IMR-90 (cell line): Measurements from ENCODE around the gene AK2. TPM values are rescaled to one million over a fixed set of nuclear protein-coding genes. Genes with fewer than 3 reads are reported as not detected.
A peak's percentile ranks its signal among the peaks of the same experiment; 100 is the strongest.

Source experiments
- ATAC-seq: fragments of 200-7000 bp; cut with Tn5 transposase; 2 replicates; pipeline ENCODE4 v1.9.1; 2020; ENCODE audit warnings: low read depth, mild to moderate bottlenecking, moderate library complexity
- BruUV-seq: library from RNA; stranded (reverse); fragments of 400-500 nt; replicated peaks from 2 replicates; lab custom pipeline; 2021; lab: Mats Ljungman, UMichigan
- CTCF ChIA-PET: fragments of 300-600 bp; formaldehyde crosslinking; extraction: SDS; loops from one replicate; lab custom pipeline; 2021; ENCODE audit warnings: antibody characterized with exemption; lab: Yijun Ruan, JAX
- POLR2A ChIA-PET: fragments of 300-600 bp; sonication (Branson Sonifier 250); formaldehyde crosslinking; loops from one replicate; lab custom pipeline; 2022; ENCODE audit warnings: antibody characterized with exemption; ENCODE audit not compliant: unreplicated experiment; lab: Charles Lee
- DNase-seq: peaks from one replicate; pipeline ENCODE4 v3.0.0; 2013
- H2AFZ ChIP-seq: replicated peaks from 2 replicates; pipeline ENCODE3; 2013; ENCODE audit warnings: low read length, mild to moderate bottlenecking; ENCODE audit not compliant: poor library complexity
- H2AK5ac ChIP-seq: 2 replicates; pipeline ENCODE4 v1.6.1; 2013; ENCODE audit warnings: low read depth, low read length, inconsistent platforms
- H2AK9ac ChIP-seq: replicated peaks from 2 replicates; pipeline ENCODE3; 2013; ENCODE audit warnings: mild to moderate bottlenecking, low read depth, low read length, moderate library complexity; ENCODE audit not compliant: poor library complexity
- H2BK120ac ChIP-seq: 2 replicates; pipeline ENCODE4 v1.6.1; 2013; ENCODE audit warnings: low read depth, low read length, inconsistent platforms
- H2BK15ac ChIP-seq: 3 replicates; pipeline ENCODE4 v1.6.1; 2013; ENCODE audit warnings: low read depth, low read length, inconsistent platforms
- H2BK20ac ChIP-seq: 2 replicates; pipeline ENCODE4 v1.6.1; 2013; ENCODE audit warnings: low read depth, mild to moderate bottlenecking, inconsistent platforms, low read length, moderate library complexity
- H2BK5ac ChIP-seq: 2 replicates; pipeline ENCODE4 v1.6.1; 2013; ENCODE audit warnings: mild to moderate bottlenecking, low read depth, low read length, inconsistent platforms; ENCODE audit not compliant: poor library complexity, severe bottlenecking
- H3K14ac ChIP-seq: replicated peaks from 2 replicates; pipeline ENCODE4 v1.6.1; 2013; ENCODE audit warnings: low read depth, low read length, inconsistent platforms
- H3K18ac ChIP-seq: 2 replicates; pipeline ENCODE4 v1.6.1; 2013; ENCODE audit warnings: low read depth, low read length, control low read depth
- H3K23ac ChIP-seq: 2 replicates; pipeline ENCODE4 v1.6.1; 2013; ENCODE audit warnings: low read depth, low read length, inconsistent platforms
- H3K27ac ChIP-seq: 2 replicates; pipeline ENCODE4 v1.5.1; 2013; ENCODE audit warnings: mild to moderate bottlenecking, control low read depth, low read length; ENCODE audit not compliant: insufficient read depth
- H3K27me3 ChIP-seq: 2 replicates; pipeline ENCODE4 v1.6.1; 2013; ENCODE audit warnings: low read length; ENCODE audit not compliant: control insufficient read depth, insufficient read depth
- H3K36me3 ChIP-seq: 2 replicates; pipeline ENCODE4 v1.6.1; 2013; ENCODE audit warnings: low read length, mixed read lengths; ENCODE audit not compliant: control insufficient read depth, insufficient read depth
- H3K4ac ChIP-seq: 2 replicates; pipeline ENCODE4 v1.6.1; 2013; ENCODE audit warnings: low read depth, low read length, inconsistent platforms
- H3K4me1 ChIP-seq: 2 replicates; pipeline ENCODE4 v1.6.1; 2013; ENCODE audit warnings: low read length, mixed read lengths; ENCODE audit not compliant: control insufficient read depth, insufficient read depth
- H3K4me2 ChIP-seq: 2 replicates; pipeline ENCODE4 v1.6.1; 2013; ENCODE audit warnings: low read depth, mild to moderate bottlenecking, control low read depth, low read length, moderate library complexity
- H3K4me3 ChIP-seq: 2 replicates; pipeline ENCODE4 v1.5.1; 2013; ENCODE audit warnings: low read depth, mild to moderate bottlenecking, control low read depth, low read length, moderate library complexity; ENCODE audit not compliant: insufficient read depth
- H3K56ac ChIP-seq: 2 replicates; pipeline ENCODE4 v1.6.1; 2013; ENCODE audit warnings: low read length, inconsistent platforms; ENCODE audit not compliant: insufficient read depth; ENCODE audit errors: extremely low read depth
- H3K79me1 ChIP-seq, 2 experiments: 2 replicates each; pipeline ENCODE4 v1.6.1; 2013; ENCODE audit warnings: low read length in 2 of 2, inconsistent platforms in 1 of 2, low read depth in 1 of 2
- H3K9ac ChIP-seq: 2 replicates; pipeline ENCODE4 v1.6.1; 2013; ENCODE audit warnings: low read depth, low read length, control low read depth
- H3K9me1 ChIP-seq: 2 replicates; pipeline ENCODE4 v1.6.1; 2013; ENCODE audit warnings: low read length, inconsistent platforms; ENCODE audit not compliant: insufficient read depth
- H3K9me3 ChIP-seq: 2 replicates; pipeline ENCODE4 v1.6.1; 2013; ENCODE audit warnings: low read length; ENCODE audit not compliant: control insufficient read depth, insufficient read depth
- H4K20me1 ChIP-seq: 2 replicates; pipeline ENCODE4 v1.6.1; 2013; ENCODE audit warnings: low read length, inconsistent platforms; ENCODE audit not compliant: insufficient read depth
- H4K5ac ChIP-seq: 2 replicates; pipeline ENCODE4 v1.6.1; 2013; ENCODE audit warnings: mild to moderate bottlenecking, low read depth, low read length, control low read depth
- H4K8ac ChIP-seq, 2 experiments: 2 replicates each; pipeline ENCODE4 v1.6.1; 2013; ENCODE audit warnings: low read depth in 2 of 2, low read length in 2 of 2, control low read depth in 1 of 2, inconsistent platforms in 1 of 2
- H4K91ac ChIP-seq: 2 replicates; pipeline ENCODE4 v1.6.1; 2013; ENCODE audit warnings: low read depth, low read length, inconsistent platforms; ENCODE audit not compliant: insufficient read depth
- BHLHE40 ChIP-seq: fragments of 150-350 bp; IDR thresholded peaks from 2 replicates; pipeline ENCODE4 v1.6.1; 2016; ENCODE audit warnings: mild to moderate bottlenecking, low read depth, low read length
- CHD1 ChIP-seq: IDR thresholded peaks from 2 replicates; pipeline ENCODE4 v1.6.1; 2012; ENCODE audit warnings: low read depth, low read length, improper control_type of control experiment
- ELK1 ChIP-seq: fragments of 150-350 bp; IDR thresholded peaks from 2 replicates; pipeline ENCODE4 v1.6.1; 2016; ENCODE audit warnings: low read depth, mild to moderate bottlenecking, low read length, moderate library complexity, borderline replicate concordance
- NFE2L2 ChIP-seq: fragments of 150-350 bp; IDR thresholded peaks from 2 replicates; pipeline ENCODE4 v1.6.1; 2016; ENCODE audit warnings: low read depth, mild to moderate bottlenecking, low read length
- RFX5 ChIP-seq: IDR thresholded peaks from 2 replicates; pipeline ENCODE4 v1.8.0; 2012; ENCODE audit warnings: low read depth, mild to moderate bottlenecking, low read length, moderate library complexity
- SMC3 ChIP-seq: fragments of 150-350 bp; IDR thresholded peaks from 2 replicates; pipeline ENCODE4 v1.6.1; 2016; ENCODE audit warnings: low read depth, mild to moderate bottlenecking, antibody characterized with exemption, low read length, moderate library complexity
- WGBS, 2 experiments: methylation state at CpG; one replicate each; pipeline versions ENCODE4 v1.1.5 to v1.1.7; 2013; ENCODE audit warnings: missing lambda C conversion rate in 2 of 2; ENCODE audit not compliant: insufficient read length in 1 of 2; ENCODE audit errors: extremely low coverage in 2 of 2; 5-methylcytosine and 5-hydroxymethylcytosine counted together
- dilution Hi-C: fragments of 300-500 bp; cut with HindIII; formaldehyde crosslinking; loops from one replicate; pipeline ENCODE4 v1.14.3; 2018; ENCODE audit warnings: low sequenced_read_pairs; ENCODE audit not compliant: unreplicated experiment
- in situ Hi-C: fragments of 300-500 bp; cut with MboI; formaldehyde crosslinking; loops from 3 replicates; pipeline ENCODE4 v1.14.3; 2019; ENCODE audit warnings: low sequenced_read_pairs, inconsistent platforms, mixed read lengths
- intact Hi-C: fragments of 100-400 bp; cut with micrococcal nuclease; formaldehyde crosslinking; loops from 2 replicates; pipeline ENCODE4 v1.10.0; 2022
- polyA plus RNA-seq, 3 experiments: library from polyadenylated mRNA; depleted of rRNA; stranded (reverse); fragments of >200 nt; gene quantifications; 2 replicates each; pipeline ENCODE4 v1.2.3, GENCODE V29; 2012; ENCODE audit warnings: low replicate concordance in 1 of 3
- total RNA-seq: library from RNA; depleted of rRNA; stranded (reverse); fragments of >200 nt; gene quantifications from 2 replicates; pipeline ENCODE4 v1.2.3, GENCODE V29; 2012

AK2 gene
- total and polyA plus RNA-seq, 2 of the 4 experiments (the other 2 are of a cell fraction) = 118 to 203 TPM

GRCh38 chr1:32985226-32985625 is 51.5 kb downstream of the AK2 start:
- CTCF ChIA-PET = interaction anchor here (1.0 kb wide), 1 partner anchor 52 kb away, joined by 4 read pairs; no protein-coding TSS in a partner anchor
- Histone ChIP-seq H3K36me3 (no peaks in the 10 kb centered on the region), H3K27ac (no peak overlapping the region), H3K27me3 (no peaks in the 10 kb centered on the region), H3K18ac (no peak overlapping the region), H3K23ac (no peak overlapping the region), H2AFZ (no peak overlapping the region), H3K14ac (no peak overlapping the region; the same call in 1 of the 2 replicates), H3K9ac (no peak overlapping the region), H4K91ac (no peak overlapping the region), H4K5ac (no peak overlapping the region), H3K4me3 (no peak overlapping the region), H2BK120ac (no peak overlapping the region), H2AK9ac (no peak overlapping the region), H4K8ac (no peak overlapping the region), H2AK5ac (peak overlapping the region; percentile 21; the same call in 1 of the 2 replicates), H3K9me1 (peaks cover 12% of the 10 kb centered on the region), H2BK15ac (no peak overlapping the region; the same call in 2 of the 3 replicates), H3K4ac (no peak overlapping the region), H2BK5ac (no peak overlapping the region), H3K9me3 (no peaks in the 10 kb centered on the region), H2BK20ac (no peak overlapping the region; the same call in 1 of the 2 replicates), H4K20me1 (peaks cover 4% of the 10 kb centered on the region), H3K4me1 (peaks cover 26% of the 10 kb centered on the region), H3K4me2 (no peak overlapping the region), H3K79me1 (no peaks in the 10 kb centered on the region; a peak in 1 of 4 replicates), H3K56ac (no peak overlapping the region)
- no CpG with 5 or more reads among the region's 1 CpG for WGBS, 2 experiments
- dilution Hi-C loops (no loop called here), intact Hi-C loops (no loop called here), in situ Hi-C loops (no loop called here)
- ATAC-seq (no peak), DNase-seq (no peak)
- no peak for TF ChIP-seq CHD1
- no peak for TF ChIP-seq BHLHE40
- TF ChIP-seq SMC3 = no peak
- TF ChIP-seq RFX5 = no peak
- TF ChIP-seq NFE2L2 = no peak
- TF ChIP-seq ELK1 = no peak
- no TSS peak for BruUV-seq
- POLR2A ChIA-PET = no interaction called here
